Lung microvascular endothelial cell (primary cell): ENCODE measurements around the gene DCAKD. TPM values are rescaled to one million over a fixed set of nuclear protein-coding genes. Genes with fewer than 3 reads are reported as not detected.

Experiments
- DNase-seq, 2 donors: peaks; one replicate each; pipeline versions ENCODE4 v3.0.0 to v3.0.0-alpha.2; 2010; ENCODE audit warnings: low read depth in 2 of 2
- total RNA-seq: library from RNA; depleted of rRNA; stranded (reverse); fragments of >200 nt; gene quantifications from 2 replicates; pipeline ENCODE4 v1.2.1, GENCODE V29; 2014

DCAKD gene, protein sequence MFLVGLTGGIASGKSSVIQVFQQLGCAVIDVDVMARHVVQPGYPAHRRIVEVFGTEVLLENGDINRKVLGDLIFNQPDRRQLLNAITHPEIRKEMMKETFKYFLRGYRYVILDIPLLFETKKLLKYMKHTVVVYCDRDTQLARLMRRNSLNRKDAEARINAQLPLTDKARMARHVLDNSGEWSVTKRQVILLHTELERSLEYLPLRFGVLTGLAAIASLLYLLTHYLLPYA
- 15.5 and 22.4 TPM in 2 replicates for total RNA-seq

DNA sequence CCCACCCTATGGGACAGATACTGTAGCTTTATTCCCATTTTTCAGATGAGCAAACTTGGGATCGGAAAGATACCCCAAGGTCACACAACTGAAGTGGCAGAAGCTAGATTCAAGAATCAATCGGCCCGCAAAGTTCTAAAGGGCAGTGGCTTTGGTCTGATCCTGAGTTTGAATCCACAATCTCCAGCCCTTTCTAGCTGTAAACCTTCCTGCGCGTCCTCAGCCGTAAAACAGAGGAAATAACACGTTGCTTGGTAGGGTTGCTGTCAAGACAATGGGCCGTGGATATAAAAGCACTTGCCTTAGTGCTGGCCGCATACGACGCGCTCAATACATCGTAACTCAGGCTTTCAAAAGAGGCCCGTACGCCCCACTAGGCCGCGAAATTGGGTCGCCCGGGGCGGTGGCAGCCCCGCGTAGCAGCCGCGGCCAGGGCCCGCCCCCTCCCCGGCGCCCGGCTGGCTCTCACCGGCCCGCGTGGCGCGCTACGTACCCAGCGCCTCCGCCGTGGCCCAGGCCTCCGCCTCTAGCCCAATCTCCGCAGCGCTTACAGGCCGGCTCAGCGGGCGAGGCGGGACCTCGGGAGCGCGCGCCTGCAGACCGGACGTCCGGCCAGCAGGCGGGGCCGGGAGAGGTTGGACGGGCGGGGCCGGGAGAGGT, at the start of gene DCAKD:
TSS of gene DCAKD (minus strand) at position 573 of the 660 bp plus-strand sequence. CDS start 16,747 bp downstream, outside the sequence.
- DNase-seq: peak; percentile 97 to 98

DNA sequence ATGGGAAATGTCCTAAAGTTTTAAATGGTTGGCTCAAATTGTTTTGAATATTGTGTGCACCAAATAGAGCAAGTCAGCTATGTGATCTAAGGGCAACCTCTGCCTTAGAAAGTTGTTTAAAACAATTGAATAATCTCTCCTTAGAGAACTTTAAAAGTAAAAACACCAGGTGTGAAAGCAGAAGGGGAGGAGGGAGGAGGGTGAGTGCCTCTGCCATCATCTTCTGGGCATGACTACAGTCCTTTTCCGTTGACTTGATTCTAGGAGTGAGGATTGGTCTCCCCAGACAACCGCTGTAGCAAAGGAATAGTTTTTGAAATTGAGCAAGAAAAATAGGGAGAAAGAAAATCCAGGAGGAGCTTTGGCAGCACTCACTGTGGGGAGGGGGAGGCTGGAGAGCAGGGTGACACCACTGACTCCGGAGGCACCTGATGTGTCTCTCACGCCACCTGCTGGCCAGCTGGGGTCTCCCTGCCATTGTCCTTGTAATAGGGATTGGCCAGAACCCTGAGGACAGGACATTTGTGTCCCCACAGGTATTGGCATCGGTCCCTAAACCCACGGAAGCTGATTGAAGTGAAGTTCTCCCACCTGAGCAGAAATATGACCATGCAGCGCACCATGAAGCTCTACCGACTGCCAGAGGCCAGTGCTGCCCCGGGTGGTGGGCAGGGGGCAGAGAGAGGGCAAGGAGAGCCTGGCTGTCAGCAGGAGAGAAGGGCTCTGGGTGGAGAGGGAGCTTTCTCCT, 47.6 kb upstream of the DCAKD start:
- peak; percentile 79 to 89 for DNase-seq

DNA sequence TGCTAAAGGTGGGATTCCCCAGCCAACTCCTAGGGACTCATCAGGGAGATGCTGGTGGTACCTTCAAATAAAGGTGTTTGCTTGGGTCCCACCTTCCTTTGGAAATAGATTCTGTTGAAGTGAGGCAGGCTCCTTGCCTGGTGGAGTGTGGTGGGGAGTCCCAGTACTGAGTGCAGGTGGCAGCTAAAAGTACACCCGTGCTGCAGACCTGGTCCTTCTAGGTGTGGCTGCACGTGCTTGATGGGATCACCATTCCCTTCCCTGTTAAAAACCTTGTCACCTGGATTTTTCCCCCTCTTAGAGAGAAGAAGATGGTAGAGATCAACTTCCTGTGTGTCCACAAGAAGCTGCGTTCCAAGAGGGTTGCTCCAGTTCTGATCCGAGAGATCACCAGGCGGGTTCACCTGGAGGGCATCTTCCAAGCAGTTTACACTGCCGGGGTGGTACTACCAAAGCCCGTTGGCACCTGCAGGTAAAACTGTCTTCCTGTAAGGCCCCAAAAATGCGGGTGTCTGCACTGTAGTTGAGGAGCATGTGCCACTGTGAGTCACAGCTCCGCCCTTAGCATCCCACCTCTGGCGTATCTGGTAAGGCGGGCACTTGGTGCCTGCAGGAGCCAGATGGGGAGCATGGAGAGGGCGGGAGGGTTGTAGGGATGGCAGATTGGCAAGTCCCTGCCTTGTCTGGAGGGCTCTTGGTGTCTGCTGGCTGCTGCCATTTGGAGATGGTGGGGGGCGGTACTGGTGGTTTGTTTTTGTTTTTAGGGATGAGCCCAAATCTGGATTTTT, 46.8 kb upstream of the DCAKD start:
- DNase-seq: no peak

DNA sequence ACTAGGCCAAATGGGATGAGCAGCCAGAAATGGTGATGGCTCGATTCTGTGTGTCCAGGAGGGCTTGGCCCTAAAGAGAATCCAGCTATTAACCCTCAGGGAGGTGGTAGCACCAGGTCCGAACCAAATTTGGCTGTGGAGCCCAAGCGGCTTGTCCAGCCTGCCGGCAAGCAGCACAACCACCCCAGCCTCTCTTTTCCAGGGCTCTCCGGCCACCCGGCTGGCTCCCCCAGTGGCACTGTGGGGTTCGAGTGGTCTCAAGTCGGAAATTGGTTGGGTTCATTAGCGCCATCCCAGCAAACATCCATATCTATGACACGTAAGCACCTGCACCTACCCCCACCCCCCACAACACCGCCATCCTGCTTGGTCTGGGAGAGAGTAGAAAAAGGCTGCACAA, 45.5 kb upstream of the DCAKD start:
- DNase-seq: no peak

DNA sequence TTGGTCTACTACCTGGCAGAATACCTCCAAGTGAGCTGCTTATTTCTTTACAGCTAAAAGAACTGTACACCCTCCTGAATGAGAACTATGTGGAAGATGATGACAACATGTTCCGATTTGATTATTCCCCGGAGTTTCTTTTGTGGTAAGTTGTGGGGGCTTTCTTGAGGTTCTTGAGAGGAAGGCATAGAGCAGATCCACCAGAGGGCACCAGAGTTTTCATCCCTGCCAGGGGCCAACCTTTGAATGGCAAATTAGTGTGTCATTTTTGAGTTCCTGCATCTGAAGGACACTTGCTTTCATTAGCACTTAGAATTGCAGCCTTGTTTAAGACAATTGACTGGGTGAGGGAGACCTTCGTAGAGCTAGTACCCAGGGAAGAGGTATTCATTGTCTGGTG, 44.7 kb upstream of the DCAKD start:
- DNase-seq: peak; percentile 49 to 57

DNA sequence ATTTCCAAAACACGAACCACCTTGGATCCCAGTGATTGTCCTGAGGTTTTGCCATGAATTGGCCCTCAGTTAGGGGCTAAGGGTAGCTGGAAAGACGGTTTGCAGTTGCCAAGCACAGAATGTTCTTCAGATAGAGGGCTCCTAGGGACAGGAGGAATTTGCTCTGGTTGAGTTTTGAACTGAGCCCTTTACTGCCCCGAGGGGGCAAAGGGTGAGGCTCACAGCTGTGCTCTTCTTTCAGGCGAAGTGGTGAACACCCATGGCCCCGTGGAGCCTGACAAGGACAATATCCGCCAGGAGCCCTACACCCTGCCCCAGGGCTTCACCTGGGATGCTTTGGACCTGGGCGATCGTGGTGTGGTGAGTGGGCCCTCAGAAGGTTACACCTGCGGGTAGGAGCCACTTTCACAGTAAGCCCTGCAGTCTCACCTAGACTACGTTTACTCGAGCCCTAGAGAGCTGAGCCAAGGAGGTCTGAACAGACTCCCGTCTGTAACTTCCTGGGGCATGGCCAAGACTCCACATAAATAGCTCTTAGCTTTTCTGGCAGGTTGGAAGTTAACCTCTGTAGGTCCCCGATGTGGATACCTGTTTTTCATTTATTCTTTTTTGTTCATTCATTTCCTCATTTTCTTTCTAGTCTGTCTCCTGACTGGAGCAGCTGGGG, 42.1 kb upstream of the DCAKD start:
- no peak for DNase-seq

DNA sequence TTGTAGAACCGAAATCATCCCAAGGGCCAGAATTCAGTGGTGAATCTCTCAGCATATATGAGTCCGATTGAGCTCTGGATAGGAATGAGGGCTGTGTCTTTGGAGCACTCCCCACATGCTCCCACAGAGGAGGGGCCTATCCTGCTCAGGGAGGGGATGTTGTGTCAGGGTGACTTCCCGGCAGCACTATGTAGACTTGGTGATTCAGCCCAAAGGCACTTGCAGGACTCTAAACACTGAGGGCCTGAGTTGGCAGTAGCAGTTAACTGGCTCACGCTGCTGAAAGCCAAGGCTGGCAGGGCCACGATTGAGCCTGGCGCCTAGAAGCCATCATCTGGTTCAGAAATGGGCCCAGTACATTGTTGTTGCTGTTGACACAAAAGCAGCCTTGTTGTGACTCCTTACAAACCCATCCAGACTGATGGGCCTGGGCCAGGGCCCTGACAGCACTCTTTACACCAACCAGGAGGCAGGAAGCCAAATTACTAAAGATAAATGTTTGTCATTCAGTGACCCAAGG, 41.5 kb upstream of the DCAKD start:
- DNase-seq: peak; percentile 89 to 97

DNA sequence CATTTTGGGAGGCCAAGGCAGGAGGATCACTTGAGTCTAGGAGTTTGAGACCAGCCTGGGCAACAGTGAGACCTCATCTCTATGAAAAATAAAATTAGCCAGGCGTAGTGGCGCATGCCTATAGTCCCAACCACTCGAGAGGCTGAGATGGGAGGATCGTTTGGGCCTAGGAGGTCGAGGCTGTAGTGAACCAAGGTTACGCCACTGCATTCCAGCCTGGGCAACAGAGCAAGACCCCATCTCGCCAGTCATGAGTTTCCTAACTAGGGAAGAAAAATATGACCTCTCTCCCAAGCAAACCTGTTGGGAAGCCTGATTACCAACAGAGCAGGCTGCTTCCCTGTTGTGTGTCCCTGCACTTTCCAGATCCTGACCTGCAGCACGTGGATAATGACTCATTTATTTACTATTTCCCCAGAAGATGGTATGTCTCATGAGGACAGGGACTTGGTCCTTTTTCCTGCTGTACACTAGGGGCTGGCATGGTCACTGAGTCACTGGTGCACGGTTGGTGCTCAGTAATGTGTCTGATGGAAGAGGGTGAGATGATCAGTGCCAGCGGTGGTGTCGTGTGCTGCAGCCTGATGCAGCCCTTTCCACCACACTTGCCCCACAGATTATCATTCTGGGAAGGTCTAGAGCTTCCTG, 40.5 kb upstream of the DCAKD start:
- peak in 1 of 2 donors; percentile 28 for DNase-seq

DNA sequence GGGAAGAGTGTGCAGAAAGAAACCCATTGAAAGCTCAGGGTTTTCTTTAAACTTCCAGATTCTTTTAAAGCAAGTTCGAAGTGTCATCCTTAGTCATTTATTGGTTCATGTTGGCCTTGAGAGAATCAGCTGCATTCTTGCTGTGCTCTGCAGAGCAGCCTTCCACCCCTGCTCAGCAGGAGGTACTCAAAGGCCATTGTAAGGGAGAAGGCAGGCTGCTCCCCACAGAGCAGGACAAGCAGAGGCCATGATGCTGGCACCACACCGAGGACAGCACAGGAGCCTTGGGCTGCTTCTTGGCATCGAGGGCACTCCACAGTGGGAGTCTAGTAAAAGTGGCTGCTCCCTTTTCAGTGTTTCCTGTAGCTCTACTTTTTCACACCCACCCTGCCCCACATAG, 39.3 kb upstream of the DCAKD start:
- no peak for DNase-seq

DNA sequence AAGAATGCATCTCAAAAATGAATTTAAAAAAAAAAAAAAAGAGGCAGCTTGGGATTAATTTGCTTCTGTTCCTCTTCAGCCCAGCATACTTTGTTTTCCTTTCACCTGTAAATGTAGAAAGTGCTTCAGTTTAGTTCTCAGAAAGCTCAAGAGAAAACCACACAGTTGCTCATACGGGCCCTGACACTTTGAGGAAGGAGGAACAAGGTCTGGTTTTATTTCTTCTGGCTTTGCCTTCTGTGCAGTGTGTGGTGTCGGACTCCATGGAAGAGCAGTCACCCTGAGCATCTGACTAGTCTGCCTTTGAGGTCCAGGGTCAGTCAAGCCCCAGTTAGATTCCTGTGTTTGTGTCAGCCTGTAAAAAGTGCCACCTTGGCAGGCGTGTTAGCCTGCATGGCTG, 37.3 kb upstream of the DCAKD start:
- no peak for DNase-seq

DNA sequence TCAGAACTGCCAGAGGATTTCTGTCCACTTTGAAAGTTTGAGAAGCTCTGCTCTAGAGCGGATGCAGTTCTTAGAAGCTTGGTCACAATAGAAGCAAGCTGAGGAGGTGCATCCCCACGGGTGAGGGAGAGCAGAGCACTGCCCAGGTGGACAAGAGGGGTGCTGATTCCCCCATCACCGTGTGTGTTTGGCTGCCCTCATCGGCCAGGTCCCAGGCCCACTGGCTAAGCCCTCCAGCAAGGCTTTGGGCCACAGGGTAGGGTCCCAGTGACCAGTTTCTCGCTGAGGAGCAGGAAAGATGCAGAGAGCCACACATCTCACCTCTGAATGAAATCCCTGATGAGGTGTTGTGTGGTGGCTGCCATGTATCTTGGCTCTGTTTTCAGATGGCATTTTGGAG, 36.5 kb upstream of the DCAKD start:
- DNase-seq: no peak

DNA sequence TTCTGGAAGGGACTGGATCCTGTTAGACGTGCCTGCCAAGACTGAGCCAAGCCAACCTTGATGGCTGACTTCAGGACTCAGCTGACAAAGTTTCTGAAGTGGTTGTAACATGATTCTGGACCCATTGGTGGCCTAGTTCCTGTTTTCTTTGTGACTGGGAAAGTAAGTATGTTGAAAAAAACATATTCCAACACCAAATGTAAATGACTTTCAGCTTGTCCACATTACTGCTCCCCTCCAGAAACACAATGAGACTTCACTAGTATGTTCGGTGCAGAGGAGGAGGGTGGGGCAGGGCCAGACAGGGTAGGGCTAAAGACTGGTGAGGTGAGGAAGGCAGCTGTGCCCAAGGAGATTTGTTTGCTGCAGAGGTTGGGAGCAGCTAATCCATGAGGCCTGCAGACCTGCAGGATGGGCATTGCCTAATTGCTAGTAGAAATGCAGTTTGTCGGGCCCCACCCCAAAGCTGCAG, 36.1 kb upstream of the DCAKD start:
- no peak for DNase-seq

DNA sequence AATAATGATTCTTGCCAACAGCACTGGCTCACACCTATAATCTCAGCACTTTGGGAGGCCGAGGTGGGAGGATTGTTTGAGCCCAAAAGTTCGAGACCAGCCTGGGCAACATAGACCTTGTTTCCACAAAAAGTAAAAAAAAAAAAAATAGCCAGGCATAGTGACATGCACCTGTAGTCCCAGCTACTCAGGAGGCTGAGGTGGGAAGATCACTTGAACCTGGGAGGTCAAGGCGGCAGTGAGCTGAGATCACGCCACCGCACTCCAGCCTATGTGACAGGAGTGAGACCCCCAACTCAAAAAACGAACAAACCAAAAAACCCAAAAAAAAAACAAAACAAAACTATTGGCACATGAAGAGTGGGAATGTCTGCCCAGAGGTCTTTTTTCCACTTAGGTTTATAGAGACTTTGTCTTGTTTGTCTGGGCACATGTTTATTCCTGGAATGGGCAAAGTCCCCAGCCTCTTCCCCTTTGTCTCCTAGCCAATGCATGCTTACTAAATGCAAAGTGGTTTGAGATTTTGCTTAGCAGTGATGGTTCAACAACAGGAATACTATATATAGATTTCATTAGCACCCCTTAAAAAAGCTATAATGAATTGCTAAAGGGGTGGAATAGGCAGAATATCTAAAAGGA, 35.6 kb upstream of the DCAKD start:
- DNase-seq: no peak

DNA sequence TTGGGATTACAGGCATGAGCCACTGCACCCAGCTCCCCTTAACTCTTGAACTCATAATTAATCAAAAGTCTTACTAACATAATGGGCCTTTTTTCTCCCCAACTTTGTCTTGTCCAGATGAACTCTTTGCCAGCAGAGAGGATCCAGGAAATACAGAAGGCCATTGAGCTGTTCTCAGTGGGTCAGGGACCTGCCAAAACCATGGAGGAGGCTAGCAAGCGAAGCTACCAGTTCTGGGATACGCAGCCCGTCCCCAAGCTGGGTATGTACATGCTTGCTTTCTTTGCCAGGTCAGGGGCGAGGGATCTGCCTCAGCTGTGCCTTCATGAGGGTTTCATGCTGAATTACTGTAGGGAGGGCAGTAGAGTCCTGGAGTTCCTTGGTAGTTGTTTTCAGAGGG, 35.0 kb upstream of the DCAKD start:
- DNase-seq: no peak

DNA sequence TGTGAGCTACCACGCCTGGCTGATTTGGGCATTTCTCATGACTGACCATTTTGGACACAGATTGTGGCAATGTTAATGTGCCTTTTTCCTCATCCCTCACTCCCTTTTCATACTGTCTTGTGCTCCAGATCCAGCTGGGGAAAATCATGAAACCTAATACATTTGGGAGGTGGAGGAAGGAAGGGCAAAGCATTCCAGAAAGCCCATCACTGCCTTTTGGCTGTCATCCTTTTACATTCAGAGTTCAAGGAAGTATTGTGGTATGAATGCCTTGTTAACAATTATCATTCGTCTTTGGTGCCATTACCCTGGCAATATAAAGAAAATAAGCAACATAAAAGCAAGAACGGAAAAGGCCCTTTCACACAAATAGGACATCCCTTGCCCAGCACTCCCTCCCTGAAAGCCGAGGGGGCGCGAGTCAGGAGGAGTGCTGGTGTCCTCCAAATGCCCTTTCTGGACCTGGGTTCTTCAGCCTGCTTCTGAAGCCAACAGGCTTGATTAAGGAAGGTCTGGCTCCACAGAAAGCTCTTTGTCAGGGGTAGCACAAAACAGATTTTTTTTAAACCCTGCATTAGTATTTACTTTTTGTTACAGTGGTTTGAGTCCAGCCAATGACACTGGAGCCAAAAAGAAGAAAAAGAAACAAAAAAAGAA, 29.7 kb upstream of the DCAKD start:
- DNase-seq: no peak

DNA sequence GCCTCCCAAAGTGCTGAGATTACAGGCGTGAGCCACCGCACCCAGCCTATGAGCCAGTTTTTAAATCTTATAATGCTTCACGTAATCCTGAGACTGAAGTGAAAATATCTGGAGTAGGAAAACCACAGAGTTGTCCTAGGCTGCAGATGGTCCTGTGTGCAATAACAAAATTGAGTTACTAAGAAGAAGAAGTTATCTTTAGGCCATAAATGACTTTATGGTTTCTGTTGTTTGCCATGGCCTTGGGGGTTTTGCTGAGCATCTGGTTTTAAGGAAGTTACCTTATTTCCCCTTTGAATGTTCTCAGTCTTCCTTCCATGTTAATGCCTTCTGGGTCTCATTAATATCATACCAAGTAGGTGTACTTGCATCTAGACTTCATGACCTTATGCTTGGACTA, 26.2 kb upstream of the DCAKD start:
- DNase-seq: no peak

DNA sequence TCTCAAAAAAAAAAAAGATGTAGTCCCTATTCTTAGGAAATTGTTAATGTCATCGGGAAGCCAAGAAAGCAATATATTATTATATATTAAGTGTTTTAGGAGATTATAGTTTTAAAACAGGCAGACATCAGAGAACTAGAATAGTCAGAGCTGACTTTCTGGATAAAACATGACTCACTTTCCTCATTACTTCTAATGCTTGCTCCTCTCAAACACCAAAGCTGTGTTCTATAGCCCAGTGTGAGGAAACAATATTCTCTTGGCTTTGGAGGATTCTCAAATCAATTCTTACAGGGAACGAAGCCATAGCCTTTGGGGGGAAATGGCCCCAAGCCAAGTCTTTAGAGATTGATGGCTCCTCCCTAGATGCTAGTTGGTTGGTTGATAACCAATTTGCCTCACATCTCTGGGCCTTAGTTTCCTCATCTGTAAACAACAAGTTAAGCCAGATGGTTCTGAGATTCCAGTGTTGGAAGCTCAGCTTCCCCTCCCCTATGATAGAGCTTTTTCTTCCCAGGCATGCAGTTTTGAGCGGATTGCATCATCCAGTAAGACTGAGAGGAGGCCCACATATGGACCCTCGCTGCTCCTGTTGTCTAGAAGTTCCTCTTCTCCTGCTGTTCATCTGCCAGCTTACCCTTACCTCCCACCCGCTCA, 22.1 kb upstream of the DCAKD start:
- DNase-seq: peak in 1 of 2 donors; percentile 58

DNA sequence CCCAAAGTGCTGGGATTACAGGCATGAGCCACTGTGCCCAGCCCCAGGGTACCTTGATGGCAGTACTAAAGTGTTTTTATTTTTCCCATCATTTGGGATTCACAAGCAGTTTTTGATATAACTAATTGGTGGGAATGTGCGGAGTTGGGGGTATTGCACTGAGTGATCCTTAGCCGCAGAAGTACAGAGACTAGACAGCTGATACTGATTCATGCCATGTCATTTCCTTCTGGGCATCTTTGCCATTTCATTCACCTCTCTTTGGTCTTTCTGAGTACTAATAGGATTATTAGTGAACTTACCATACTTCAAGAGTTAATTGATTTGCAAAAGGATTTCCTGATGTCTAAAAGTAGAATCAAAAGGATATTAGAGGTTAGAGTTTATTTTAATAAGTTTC, 19.4 kb upstream of the DCAKD start:
- peak in 1 of 2 donors; percentile 62 for DNase-seq

DNA sequence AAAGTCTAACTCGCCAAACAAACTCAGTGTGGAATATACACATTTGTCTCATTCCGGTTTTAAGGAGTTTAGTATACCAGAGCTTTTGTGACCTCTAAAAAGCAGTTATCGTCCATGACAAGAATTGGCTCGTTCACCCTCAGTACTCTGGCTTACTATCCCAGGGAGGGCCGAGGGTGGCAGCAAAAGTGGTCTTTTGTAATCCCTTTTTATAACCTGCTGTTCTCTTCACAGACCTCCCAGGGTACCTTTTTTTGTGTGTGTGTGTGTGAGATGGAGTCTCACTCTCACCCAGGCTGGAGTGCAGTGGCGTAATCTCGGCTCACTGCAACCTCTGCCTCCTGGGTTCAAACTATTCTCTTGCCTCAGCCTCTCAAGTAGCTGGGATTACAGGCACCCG, 18.6 kb upstream of the DCAKD start:
- no peak for DNase-seq
